Neural cell (in vitro differentiated cells): ENCODE measurements around the gene CADPS2.

Experiments used
- CTCF ChIP-seq: fragments of 450-650 bp; IDR thresholded peaks from 2 replicates; pipeline ENCODE4 v1.5.1; 2014; ENCODE audit warnings: antibody characterized with exemption, mild to moderate bottlenecking, moderate library complexity; ENCODE audit not compliant: poor library complexity, severe bottlenecking
- EP300 ChIP-seq: fragments of 450-650 bp; conservative IDR thresholded peaks from 2 replicates; pipeline ENCODE4 v1.6.1; 2014; ENCODE audit warnings: antibody characterized with exemption, mild to moderate bottlenecking, moderate library complexity; ENCODE audit not compliant: poor library complexity, severe bottlenecking
- MXI1 ChIP-seq: fragments of 450-650 bp; conservative IDR thresholded peaks from 2 replicates; pipeline ENCODE4 v1.6.1; 2014; ENCODE audit warnings: antibody characterized with exemption, mild to moderate bottlenecking; ENCODE audit not compliant: poor library complexity, severe bottlenecking

GRCh38 chr7:122833888-122834570 lies 52.2 kb downstream of the CADPS2 start:
- TF ChIP-seq EP300 = no peak
- no peak for TF ChIP-seq CTCF
- no peak for TF ChIP-seq MXI1
